IMR-90 (cell line): Measurements from ENCODE around the gene NR4A3. TPM values are rescaled to one million over a fixed set of nuclear protein-coding genes. Genes with fewer than 3 reads are reported as not detected.

Source experiments
- CHD1 ChIP-seq: IDR thresholded peaks from 2 replicates; pipeline ENCODE4 v1.6.1; 2012; ENCODE audit warnings: low read depth, low read length, improper control_type of control experiment
- CTCF ChIP-seq: conservative IDR thresholded peaks from 2 replicates; pipeline ENCODE4 v1.5.1; 2012; ENCODE audit warnings: mild to moderate bottlenecking, low read depth, low read length, improper control_type of control experiment
- MAFK ChIP-seq: IDR thresholded peaks from 2 replicates; pipeline ENCODE4 v1.6.1; 2012; ENCODE audit warnings: low read depth, low read length, improper control_type of control experiment
- polyA plus RNA-seq, 3 experiments: library from polyadenylated mRNA; depleted of rRNA; stranded (reverse); fragments of >200 nt; gene quantifications; 2 replicates each; pipeline ENCODE4 v1.2.3, GENCODE V29; 2012; ENCODE audit warnings: low replicate concordance in 1 of 3
- total RNA-seq: library from RNA; depleted of rRNA; stranded (reverse); fragments of >200 nt; gene quantifications from 2 replicates; pipeline ENCODE4 v1.2.3, GENCODE V29; 2012

The NR4A3 gene
- total and polyA plus RNA-seq, 2 of the 4 experiments (the other 2 are of a cell fraction) = 0.27 to 0.54 TPM

- TF ChIP-seq MAFK (no peak), CTCF (peak; percentile 36; the same call in 1 of the 2 replicates), CHD1 (no peak; the same call in 1 of the 2 replicates)
Observed at GRCh38 chr9:99821396-99822108, at the start of gene NR4A3 (continued).
